GM19238 (cell line): ENCODE results near the gene DCK.

Experiments used
- DNase-seq: peaks from one replicate; pipeline ENCODE4 v3.0.0; 2011; ENCODE audit warnings: low spot score; ENCODE audit not compliant: insufficient read length

DCK gene

GRCh38 chr4:70993181-70994068, at the start of gene DCK:
DCK (plus strand) TSS chr4:70993649; CDS start chr4:70993836, 187 bp downstream.
- DNase-seq = peak; percentile 82

DNA sequence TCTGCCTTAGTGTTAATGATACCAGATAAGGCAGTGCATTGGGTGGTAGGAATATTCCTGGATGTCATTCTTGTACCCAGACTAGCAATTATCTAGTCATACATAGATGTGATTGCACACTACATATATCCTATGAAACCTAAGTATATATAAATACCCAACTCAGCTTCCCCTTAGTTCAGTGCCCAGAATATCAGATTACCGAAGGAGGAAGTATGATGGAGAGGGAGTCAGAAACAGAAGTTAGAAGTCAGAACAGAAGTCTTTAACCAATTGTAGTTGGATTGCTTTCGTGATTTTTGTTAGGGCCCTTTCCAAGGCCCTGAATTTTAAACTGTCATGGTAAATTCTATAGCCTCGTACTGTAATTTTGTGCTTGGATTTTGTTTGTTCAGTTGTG, 48.4 kb upstream of the DCK start:
- no peak for DNase-seq

DNA sequence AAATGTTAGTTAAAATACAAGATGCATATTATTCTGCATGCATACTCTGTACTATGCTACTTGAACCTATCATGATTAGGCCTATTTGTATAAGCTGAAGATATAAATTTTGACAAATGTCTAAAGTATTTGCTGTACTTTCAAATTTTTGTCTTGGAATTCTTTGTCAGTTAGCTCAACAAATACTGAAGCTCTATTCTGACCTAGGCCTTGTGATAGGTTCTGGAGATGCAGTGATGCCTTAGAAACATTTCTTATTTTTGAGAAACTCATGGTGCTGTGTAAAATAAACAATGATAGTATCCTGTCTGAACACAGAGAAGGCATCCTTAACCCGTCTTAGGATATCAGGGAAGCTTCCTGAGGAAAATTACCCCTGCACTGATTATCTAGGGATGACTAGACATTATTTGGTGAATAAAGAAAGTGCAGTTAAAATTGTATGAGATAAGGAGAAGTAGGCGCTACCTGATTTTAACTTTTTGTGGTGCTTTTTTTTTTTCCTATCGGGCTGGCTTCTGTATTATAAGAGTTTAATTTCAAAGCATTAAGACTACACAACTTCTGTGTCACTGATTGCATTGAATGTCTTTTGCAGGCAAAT, 47.9 kb upstream of the DCK start:
- no peak for DNase-seq

- no peak for DNase-seq
Observed at GRCh38 chr4:70946939-70947338, 46.5 kb upstream of the DCK start.

DNA sequence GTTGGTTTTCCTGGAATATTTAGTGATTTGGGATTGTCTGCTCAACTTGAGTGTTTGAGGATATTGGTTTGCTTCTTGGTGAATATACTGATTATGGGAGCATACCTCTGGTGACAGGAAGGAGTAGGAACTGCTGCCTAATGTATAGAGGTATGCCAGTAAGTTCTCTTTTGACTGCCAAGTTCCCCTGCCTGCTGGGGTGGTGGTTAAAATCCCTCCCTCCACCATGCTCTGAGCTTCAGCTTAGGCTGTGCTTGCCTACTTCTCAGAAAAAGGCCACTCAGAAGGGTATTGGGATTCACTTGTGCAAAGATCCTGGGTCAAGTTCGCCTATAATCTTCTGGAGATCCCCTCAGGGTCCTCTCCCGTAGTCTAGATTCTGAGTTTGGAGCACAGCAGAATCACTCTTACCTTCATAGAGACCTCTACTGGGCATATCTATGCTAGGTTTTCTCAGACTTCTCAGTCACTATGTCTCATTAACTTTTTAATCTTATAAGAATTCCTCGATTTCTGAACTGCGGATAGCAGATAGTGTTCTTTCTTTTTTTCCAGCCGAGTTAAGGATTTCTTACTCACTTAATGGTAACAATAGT, 44.7 kb upstream of the DCK start:
- DNase-seq = no peak

- no peak for DNase-seq
Observed at GRCh38 chr4:70954032-70954431, 39.4 kb upstream of the DCK start.

- no peak for DNase-seq
Observed at GRCh38 chr4:70956549-70957210, 36.8 kb upstream of the DCK start.

DNA sequence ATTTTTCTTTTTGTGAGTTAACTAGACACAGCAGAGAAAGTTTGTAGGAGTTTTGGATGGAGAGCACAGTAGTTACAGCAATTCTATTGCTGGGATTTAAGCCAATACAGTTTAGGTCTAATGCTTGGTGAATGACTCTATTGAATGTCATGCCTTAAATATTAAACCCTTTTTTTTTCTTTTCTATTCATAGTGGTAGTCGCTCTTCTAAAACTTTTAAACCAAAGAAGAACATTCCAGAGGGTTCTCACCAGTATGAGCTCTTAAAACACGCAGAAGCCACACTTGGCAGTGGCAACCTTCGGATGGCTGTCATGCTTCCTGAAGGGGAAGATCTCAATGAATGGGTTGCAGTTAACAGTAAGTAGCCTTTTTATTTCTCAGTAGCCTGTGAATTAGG, 34.8 kb upstream of the DCK start:
- no peak for DNase-seq

DNA sequence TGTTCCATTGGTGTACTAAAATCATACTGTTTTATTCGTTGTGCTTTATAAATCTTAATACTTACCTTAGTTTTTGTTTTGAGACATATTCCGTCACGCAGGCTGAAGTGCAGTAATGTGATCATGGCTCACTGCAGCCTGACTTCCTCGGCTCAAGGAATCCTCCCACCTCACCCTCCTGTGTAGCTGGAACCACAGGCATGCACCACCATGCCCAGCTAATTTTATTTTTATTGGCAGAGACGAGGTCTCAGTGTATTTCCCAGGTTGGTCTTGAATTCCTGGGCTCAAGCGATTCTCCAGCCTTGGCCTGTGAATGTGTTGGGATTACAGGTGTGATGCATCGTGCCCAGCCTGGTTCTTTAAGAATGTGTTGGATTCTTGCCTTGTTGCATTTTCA, 24.4 kb upstream of the DCK start:
- DNase-seq = no peak

DNA sequence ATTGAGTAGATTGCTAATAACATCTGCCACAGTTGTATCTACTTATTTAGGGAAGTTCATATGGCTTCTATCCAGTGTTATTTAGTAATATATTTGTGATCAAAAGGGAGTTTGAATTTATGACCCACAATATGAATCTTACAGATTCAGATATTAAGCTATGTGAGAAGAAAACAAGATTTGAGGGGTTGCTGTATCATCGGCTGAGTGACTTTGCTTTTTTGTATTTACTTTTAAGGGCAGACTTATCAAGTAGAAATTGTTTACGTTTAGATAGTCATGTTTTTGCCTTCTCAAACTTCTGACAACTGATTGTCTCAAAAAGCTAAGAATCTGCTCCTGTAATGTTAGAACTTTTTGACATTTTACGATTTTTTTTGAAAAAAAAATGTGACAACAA, 17.2 kb upstream of the DCK start:
- DNase-seq = no peak

DNA sequence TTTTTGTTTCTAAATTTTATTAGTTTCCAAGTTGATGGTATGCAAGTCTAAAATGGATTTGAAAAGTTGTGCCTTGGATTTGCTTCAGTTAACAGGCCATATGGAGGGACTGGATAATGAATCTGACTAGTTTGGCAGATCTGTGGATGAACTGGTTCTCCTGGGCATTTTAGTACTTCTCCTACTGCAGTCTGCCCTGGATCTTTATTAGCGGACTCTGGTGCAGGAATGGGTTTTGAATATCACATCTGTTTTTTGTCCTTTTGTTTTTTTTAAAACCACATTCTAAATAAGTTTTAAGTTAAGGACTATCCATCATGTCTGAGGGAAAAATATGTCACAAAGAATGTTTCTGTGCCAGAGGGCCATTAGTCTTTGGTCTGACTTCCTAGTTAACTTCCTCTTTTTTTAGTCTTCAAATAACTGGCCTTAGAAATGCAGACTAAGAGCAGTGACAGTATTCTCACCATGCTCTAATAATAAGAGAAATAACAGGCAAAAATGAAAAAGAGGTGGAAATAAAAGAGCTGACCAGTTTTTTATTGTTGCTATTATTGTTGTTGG, 13.9 kb upstream of the DCK start:
- DNase-seq = no peak

GRCh38 chr4:70980196-70980595, 13.3 kb upstream of the DCK start:
- no peak for DNase-seq

- no peak for DNase-seq
Observed at GRCh38 chr4:70984106-70984505, 9.3 kb upstream of the DCK start.

GRCh38 chr4:70984589-70984988, 8.9 kb upstream of the DCK start:
- no peak for DNase-seq

DNA sequence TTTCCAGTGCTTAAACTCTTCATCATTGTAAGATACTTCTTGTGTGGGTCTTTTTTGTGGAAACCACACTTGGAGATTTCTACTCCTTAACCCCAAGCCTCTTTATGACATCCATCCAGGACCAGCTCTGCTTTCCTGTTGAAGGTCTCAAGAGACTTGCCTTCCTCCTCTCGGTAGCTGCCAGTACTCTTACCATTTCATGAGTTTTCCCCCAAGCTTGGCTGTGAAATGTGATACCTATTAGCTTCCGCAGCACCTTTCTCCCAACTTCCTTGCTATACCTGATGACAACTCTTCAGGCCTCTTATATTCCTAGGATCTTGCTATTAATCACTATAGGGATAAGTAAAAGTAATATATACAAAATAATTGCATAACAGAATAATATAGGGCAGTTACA, 1.9 kb upstream of the DCK start:
- DNase-seq = no peak

DNA sequence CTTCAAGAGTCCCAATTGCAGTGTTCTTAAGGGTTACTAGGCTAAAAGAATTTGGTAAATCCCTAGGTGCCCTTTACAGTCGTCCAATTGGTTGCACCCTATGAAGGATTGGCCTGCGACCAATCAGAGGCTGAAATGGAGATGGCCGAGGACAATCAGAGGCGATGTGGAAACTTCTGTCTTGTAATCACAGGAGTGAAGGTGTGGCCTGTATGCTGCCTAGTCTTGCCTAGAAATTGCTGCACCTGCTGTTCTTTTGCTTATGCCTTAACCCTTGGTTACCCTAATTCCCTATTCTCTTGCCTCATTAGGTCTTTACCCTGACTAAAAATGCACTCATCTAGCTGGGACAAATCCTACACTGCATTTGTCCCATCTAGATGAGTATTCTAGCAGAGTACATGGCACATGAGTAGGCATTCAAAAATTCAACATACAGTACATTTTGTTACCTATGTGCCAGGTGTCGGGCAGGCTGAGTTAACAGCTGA, 1.0 kb upstream of the DCK start:
- no peak for DNase-seq

DNA sequence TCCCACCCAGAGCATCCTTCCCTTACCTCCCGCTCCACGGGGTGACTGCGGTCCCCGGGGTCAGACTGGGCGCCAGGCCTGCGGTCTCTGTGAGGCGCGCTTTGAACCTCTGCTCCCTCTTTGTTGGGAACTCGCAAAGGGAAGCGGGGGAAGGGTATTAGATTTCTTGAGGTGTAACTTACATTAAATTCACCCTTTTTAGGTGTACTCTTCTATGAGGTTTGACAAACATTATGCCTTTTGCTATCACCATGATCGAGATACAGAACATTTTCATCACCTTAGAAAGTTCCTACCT, 569 bp downstream of the DCK start:
- DNase-seq = no peak

DNA sequence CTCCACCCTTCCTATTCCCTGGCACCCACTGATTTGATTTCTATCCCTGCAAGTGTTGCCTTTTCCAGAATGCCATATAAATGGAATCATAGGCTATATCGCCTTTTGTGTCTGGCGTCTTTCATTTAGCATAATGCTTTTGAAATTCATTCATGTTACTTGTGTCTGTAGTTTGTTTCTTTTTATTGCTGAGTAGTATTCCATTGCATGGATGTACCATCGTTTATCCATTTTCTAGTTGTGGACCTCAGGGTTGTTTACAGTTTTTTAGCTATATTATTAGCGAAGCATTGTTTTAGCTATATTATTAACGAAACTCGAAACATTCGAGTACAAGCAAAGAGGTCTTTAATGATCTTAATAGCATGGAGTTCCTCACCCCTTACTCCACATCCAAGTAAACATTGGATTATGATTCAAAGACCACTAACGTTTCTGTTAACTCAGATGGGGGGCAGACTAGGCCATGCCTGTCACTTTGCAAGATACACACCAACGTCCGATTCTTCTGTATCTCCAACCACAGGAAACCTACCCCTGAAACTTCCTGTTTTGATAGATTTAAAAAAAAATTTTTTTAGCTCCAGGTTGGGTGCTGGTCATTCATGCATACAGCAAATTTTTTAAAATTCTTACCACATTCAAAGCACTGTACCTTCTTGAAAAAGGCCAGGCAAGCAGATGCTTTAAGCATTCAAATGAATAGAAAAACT, 1.1 kb downstream of the DCK start:
- DNase-seq = no peak

GRCh38 chr4:70996018-70996360, 2.5 kb downstream of the DCK start:
- no peak for DNase-seq

- no peak for DNase-seq
Observed at GRCh38 chr4:70997036-70997435, 3.6 kb downstream of the DCK start.

DNA sequence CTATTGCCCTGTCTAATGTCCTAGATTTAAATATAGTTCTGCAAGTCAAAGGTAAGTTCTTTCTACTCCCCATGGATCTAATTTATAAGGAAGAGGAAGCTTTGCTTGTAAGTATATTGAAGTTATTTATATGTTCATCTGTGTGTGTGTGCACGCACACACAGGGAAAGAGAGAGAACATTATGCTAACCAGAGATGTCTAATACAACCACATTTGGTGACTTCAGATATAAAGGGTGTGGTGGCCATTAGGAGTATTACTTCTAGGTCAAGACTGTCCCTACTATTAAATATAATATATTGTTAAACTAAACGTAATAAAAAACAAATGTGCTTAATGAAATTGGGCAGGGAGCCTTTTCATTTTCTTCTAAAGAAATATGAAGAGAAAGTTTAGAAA, 4.1 kb downstream of the DCK start:
- no peak for DNase-seq
